ENCODE results near the gene DZIP3. TPM values are rescaled to one million over a fixed set of nuclear protein-coding genes. Genes with fewer than 3 reads are reported as not detected.

Gene DZIP3
- 4.1 and 4.7 TPM in 2 replicates for total RNA-seq

DNA sequence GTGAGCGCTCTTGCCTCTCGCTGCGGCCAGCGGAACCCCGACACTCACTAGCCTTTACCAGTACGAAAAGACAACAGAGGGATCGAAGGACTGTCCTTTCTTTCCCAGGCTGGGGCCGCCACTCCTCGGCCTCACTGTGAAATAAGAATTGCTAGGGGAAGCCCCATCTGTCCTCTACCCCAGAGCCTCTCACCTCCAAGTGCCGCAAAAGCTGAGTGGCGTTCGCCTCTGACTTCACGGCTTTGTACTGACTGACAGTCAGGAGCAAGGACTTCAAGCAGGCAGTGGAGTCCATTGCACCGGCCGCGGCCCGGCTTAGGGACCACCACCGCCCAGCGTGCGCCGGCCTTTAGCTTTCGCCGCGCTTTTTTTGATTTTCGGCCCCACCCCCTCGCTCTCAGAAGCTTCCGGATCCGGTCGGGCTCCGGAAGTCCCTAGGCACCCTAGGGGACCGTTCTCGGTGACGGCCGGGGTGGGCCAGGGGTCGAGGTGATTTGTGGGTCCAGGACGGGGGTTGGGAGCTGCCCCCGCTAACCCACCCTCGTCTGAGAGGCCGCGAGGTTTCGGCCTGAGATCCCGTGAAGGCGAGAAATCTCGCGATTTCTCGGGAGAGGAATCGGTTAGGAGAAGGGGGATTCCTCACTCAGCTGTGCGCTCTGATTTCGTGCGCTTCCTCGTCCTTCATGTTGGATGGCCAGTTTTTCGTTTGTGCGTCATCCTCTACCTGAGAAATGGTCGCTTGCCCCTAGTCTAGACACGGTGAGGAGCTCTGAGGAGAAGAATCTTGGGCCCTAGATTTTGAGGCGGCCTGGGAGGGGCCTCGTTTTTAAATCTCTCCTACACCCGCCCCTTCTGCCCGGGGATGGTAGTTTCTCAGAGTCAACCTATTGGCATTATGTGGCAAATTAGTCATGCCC, at the start of gene DZIP3, which contains the start of gene CIP2A:
Gene DZIP3 (plus strand): TSS at position 642 of the 917 bp plus-strand sequence. CDS start 15,685 bp downstream, outside the sequence.
Gene CIP2A (minus strand): TSS at position 358 of the 917 bp plus-strand sequence. CDS start 63 bp downstream, at position 295.
- H3K9me3 Mint-ChIP-seq = no peaks in the 10 kb centered on the region
- peak within 1 kb of the TSS; percentile 98 for H3K27ac Mint-ChIP-seq
- no peaks in the 10 kb centered on the region for H3K27me3 Mint-ChIP-seq
- peak; percentile 95 for DNase-seq
- peak within 1 kb of the TSS; percentile 97 for H3K4me3 Mint-ChIP-seq
- H3K4me1 Mint-ChIP-seq = peaks cover 45% of the 10 kb centered on the region
- peaks cover 14% of the 10 kb centered on the region for H3K36me3 Mint-ChIP-seq (ENCODE audit: low read depth)
- intact Hi-C loops (cut with micrococcal nuclease) = loop anchor here (1.0 to 10.0 kb wide), 10 partner anchors 9 to 1347 kb away; partner anchors contain the start of genes BBX, CD47, HHLA2 and IFT57

DNA sequence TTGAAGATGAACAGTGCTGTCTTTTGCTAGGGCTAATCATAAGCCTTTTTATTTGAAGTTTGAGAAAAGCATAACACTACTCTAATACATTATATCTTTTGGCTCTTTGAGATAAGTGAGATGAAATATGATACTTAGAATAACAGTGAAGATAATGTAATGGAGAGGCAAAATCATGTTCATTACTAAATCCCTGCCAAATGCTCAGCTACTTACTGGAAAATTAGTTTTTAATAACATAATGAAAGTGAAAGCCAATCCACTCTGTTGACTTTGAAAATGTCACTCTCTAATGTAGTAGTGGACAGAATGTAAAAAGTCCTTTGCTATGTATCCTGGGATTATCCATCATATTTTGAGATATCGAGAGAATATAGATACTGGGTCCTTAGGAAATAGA, 43.3 kb upstream of the DZIP3 start:
- peaks cover 38% of the 10 kb centered on the region for H3K36me3 Mint-ChIP-seq (ENCODE audit: low read depth)
- no peak for DNase-seq
- no peaks in the 10 kb centered on the region for H3K9me3 Mint-ChIP-seq
- H3K4me3 Mint-ChIP-seq = peak overlapping the region; percentile 29
- H3K27ac Mint-ChIP-seq = no peak overlapping the region
- no peaks in the 10 kb centered on the region for H3K27me3 Mint-ChIP-seq
- H3K4me1 Mint-ChIP-seq = peaks cover 7% of the 10 kb centered on the region
- intact Hi-C loops (cut with micrococcal nuclease) = no loop called here

GRCh38 chr3:108546692-108547091, 42.8 kb upstream of the DZIP3 start:
- DNase-seq = no peak
- intact Hi-C loops (cut with micrococcal nuclease) = no loop called here
- peaks cover 40% of the 10 kb centered on the region for H3K36me3 Mint-ChIP-seq (ENCODE audit: low read depth)
- no peaks in the 10 kb centered on the region for H3K27me3 Mint-ChIP-seq
- H3K27ac Mint-ChIP-seq = no peak overlapping the region
- peaks cover 7% of the 10 kb centered on the region for H3K4me1 Mint-ChIP-seq
- no peaks in the 10 kb centered on the region for H3K9me3 Mint-ChIP-seq
- no peak overlapping the region for H3K4me3 Mint-ChIP-seq

GRCh38 chr3:108548304-108548703, 41.2 kb upstream of the DZIP3 start:
- Mint-ChIP-seq H3K4me3 (no peak overlapping the region), H3K4me1 (peaks cover 13% of the 10 kb centered on the region), H3K9me3 (no peaks in the 10 kb centered on the region), H3K36me3 (ENCODE audit: low read depth) (peaks cover 38% of the 10 kb centered on the region), H3K27ac (no peak overlapping the region), H3K27me3 (no peaks in the 10 kb centered on the region)
- no peak for DNase-seq
- intact Hi-C loops (cut with micrococcal nuclease) = no loop called here

GRCh38 chr3:108548886-108549285, 40.6 kb upstream of the DZIP3 start:
- no peak overlapping the region for H3K4me3 Mint-ChIP-seq

GRCh38 chr3:108552267-108553159, 37.0 kb upstream of the DZIP3 start:
- H3K9me3 Mint-ChIP-seq = no peaks in the 10 kb centered on the region
- H3K4me3 Mint-ChIP-seq = no peak overlapping the region
- intact Hi-C loops (cut with micrococcal nuclease) = loop anchor here (1.0 to 10.0 kb wide), 3 partner anchors 63 to 362 kb away; no protein-coding TSS in a partner anchor
- no peaks in the 10 kb centered on the region for H3K27me3 Mint-ChIP-seq
- no peak overlapping the region for H3K27ac Mint-ChIP-seq
- peaks cover 9% of the 10 kb centered on the region for H3K4me1 Mint-ChIP-seq
- H3K36me3 Mint-ChIP-seq (ENCODE audit: low read depth) = peaks cover 38% of the 10 kb centered on the region
- peak; percentile 68 for DNase-seq

More at GRCh38 chr3:108548886-108549285, 40.6 kb upstream of the DZIP3 start:
- Mint-ChIP-seq H3K36me3 (ENCODE audit: low read depth) (peaks cover 33% of the 10 kb centered on the region), H3K27me3 (no peaks in the 10 kb centered on the region), H3K4me1 (peaks cover 13% of the 10 kb centered on the region), H3K9me3 (no peaks in the 10 kb centered on the region), H3K27ac (no peak overlapping the region)
- intact Hi-C loops (cut with micrococcal nuclease) = no loop called here
- DNase-seq = no peak

DNA sequence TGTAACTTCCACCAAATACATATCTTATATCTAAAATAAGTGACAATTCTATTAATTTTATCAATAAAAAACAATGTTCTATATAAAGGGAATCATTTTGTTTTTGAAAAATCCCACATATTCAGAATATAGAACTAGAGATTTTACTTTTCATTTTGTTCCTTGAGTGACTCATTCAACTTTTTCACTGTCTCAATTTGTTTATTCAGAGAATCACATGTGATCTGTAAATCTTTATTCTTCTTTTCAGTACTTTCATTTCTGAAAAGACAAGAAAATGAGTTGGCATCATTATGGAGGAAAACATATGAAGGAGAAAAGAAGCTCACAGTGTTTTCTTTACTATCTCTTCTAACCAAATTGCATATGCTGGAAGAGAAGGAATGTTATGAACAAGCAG, 35.3 kb upstream of the DZIP3 start:
- peaks cover 9% of the 10 kb centered on the region for H3K4me1 Mint-ChIP-seq
- DNase-seq = no peak
- no peaks in the 10 kb centered on the region for H3K27me3 Mint-ChIP-seq
- peaks cover 43% of the 10 kb centered on the region for H3K36me3 Mint-ChIP-seq (ENCODE audit: low read depth)
- peak overlapping the region; percentile 39 for H3K27ac Mint-ChIP-seq
- no peaks in the 10 kb centered on the region for H3K9me3 Mint-ChIP-seq
- no peak overlapping the region for H3K4me3 Mint-ChIP-seq
- intact Hi-C loops (cut with micrococcal nuclease) = loop anchor here (10.0 kb wide), 1 partner anchor 361 kb away; no protein-coding TSS in a partner anchor

- Mint-ChIP-seq H3K4me1 (peaks cover 9% of the 10 kb centered on the region), H3K27ac (no peak overlapping the region), H3K9me3 (no peaks in the 10 kb centered on the region), H3K27me3 (no peaks in the 10 kb centered on the region), H3K4me3 (no peak overlapping the region), H3K36me3 (ENCODE audit: low read depth) (peaks cover 45% of the 10 kb centered on the region)
- DNase-seq = no peak
- intact Hi-C loops (cut with micrococcal nuclease) = loop anchor here (5.0 to 10.0 kb wide), 2 partner anchors 360 to 403 kb away; no protein-coding TSS in a partner anchor
Observed at GRCh38 chr3:108554913-108555571, 34.5 kb upstream of the DZIP3 start.

GRCh38 chr3:108555966-108556581, 33.4 kb upstream of the DZIP3 start:
- intact Hi-C loops (cut with micrococcal nuclease) = loop anchor here (5.0 to 10.0 kb wide), 2 partner anchors 359 to 404 kb away; no protein-coding TSS in a partner anchor
- H3K4me1 Mint-ChIP-seq = peaks cover 9% of the 10 kb centered on the region
- no peaks in the 10 kb centered on the region for H3K27me3 Mint-ChIP-seq
- H3K9me3 Mint-ChIP-seq = no peaks in the 10 kb centered on the region
- DNase-seq = no peak
- no peak overlapping the region for H3K27ac Mint-ChIP-seq
- H3K36me3 Mint-ChIP-seq (ENCODE audit: low read depth) = peaks cover 50% of the 10 kb centered on the region
- no peak overlapping the region for H3K4me3 Mint-ChIP-seq

DNA sequence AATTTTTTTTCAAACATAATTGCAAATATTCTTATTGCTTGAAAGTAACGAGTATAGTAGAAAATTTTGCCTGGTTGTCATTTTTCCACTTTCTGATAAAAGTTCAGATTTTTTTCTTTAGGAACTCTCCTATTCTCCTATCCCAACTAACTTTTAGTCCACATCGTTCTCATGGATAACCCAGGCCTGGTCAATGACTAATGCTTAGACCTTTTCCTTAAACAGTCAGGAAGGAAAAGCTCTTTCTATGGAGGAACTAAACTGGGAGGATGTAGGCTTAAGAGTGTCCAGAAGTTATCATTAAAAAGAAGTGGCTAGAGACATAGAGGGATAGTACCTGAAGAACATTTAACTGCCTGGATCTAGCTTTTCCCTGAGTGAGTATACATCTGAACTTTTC, 27.0 kb upstream of the DZIP3 start:
- no peak overlapping the region for H3K4me3 Mint-ChIP-seq
- H3K36me3 Mint-ChIP-seq (ENCODE audit: low read depth) = peaks cover 52% of the 10 kb centered on the region
- DNase-seq = no peak
- intact Hi-C loops (cut with micrococcal nuclease) = no loop called here
- H3K27ac Mint-ChIP-seq = no peak overlapping the region
- no peaks in the 10 kb centered on the region for H3K27me3 Mint-ChIP-seq
- H3K4me1 Mint-ChIP-seq = peaks cover 7% of the 10 kb centered on the region
- no peaks in the 10 kb centered on the region for H3K9me3 Mint-ChIP-seq

DNA sequence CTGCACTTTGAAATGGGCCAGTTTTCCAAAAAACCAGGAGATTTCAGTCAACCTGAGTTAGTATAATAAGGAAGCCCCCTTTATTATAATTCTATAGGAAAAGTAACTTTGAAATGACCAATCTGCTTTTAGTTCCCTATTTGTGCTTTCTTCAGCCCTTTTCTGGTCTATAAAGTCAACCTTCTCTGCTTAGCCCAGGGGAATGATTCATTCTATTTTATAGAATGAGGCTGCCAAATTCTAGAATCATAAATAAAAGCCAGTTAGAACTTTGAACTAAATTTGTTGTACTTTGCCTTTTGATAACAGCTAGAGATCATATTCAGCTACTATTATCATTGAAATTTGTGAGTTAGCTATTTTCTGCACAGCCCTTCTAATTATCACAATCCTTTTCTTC, 25.0 kb upstream of the DZIP3 start:
- intact Hi-C loops (cut with micrococcal nuclease) = no loop called here
- Mint-ChIP-seq H3K4me1 (peaks cover 7% of the 10 kb centered on the region), H3K36me3 (ENCODE audit: low read depth) (peaks cover 51% of the 10 kb centered on the region), H3K27ac (no peak overlapping the region), H3K27me3 (no peaks in the 10 kb centered on the region), H3K4me3 (no peak overlapping the region), H3K9me3 (no peaks in the 10 kb centered on the region)
- no peak for DNase-seq

DNA sequence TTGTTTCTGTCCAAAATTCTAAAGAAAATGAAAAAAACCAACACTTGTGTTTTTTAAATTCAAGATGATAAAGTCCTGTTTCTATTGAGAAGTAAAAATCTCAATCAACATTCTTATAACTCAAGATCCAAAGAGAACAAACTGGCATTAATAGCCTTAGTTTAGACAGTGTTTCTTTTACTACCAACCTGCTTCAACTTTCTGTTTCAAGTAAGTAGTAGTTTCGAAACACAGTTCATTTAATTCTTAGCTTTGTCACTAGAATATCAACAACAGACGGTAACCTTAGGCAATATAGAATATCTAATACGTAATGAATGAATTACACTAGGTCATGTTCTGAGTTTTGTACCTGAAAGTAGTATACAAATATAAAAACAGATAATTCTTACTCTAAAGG, 24.0 kb upstream of the DZIP3 start:
- H3K4me1 Mint-ChIP-seq = peaks cover 7% of the 10 kb centered on the region
- no peak for DNase-seq
- intact Hi-C loops (cut with micrococcal nuclease) = no loop called here
- no peaks in the 10 kb centered on the region for H3K27me3 Mint-ChIP-seq
- H3K4me3 Mint-ChIP-seq = no peak overlapping the region
- peaks cover 56% of the 10 kb centered on the region for H3K36me3 Mint-ChIP-seq (ENCODE audit: low read depth)
- no peak overlapping the region for H3K27ac Mint-ChIP-seq
- no peaks in the 10 kb centered on the region for H3K9me3 Mint-ChIP-seq

DNA sequence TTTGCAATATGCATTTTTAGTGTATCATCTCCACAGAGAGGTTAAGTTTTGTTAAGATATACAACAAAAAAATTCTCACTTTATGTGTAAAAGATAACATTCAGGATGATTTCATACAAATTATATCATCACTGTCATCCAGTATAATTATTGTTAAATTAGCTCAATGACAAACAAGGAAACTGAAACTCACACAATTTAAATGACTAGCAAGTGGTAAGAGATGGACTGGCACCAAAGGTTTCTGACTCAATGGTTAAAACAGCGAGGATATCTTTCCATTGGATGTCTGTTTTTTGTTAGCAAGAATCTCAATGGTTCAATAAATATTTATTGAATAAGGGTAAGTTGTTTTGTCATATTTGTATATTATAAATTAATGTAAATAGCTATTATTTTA, 22.9 kb upstream of the DZIP3 start:
- Mint-ChIP-seq H3K27me3 (no peaks in the 10 kb centered on the region), H3K27ac (no peak overlapping the region), H3K36me3 (ENCODE audit: low read depth) (peaks cover 48% of the 10 kb centered on the region), H3K9me3 (no peaks in the 10 kb centered on the region), H3K4me3 (no peak overlapping the region), H3K4me1 (peaks cover 7% of the 10 kb centered on the region)
- intact Hi-C loops (cut with micrococcal nuclease) = no loop called here
- DNase-seq = no peak

All from activated CD4-positive, alpha-beta T cell treated with anti-CD3 and anti-CD28 coated beads, Interleukin-2, amount 10 ng/mL, durations not matched to agents 24 days and 14 days (primary cell).